Natural killer cell (primary cell): ENCODE results near the gene LRP5. TPM values are rescaled to one million over a fixed set of nuclear protein-coding genes. Genes with fewer than 3 reads are reported as not detected.

Source experiments
- ATAC-seq, 3 donors: fragments of 150-1000 bp in 2 of 3; fragments of 200-7000 bp in 1 of 3; cut with Tn5 transposase; 1 replicate in 1 of 3; 2 replicates in 2 of 3; pipeline ENCODE4 v1.10.0; 2021; ENCODE audit warnings: mild to moderate bottlenecking in 2 of 3, moderate library complexity in 2 of 3
- DNase-seq, 2 donors: peaks; one replicate each; pipeline versions ENCODE4 v3.0.0 to v3.0.0-alpha.2; 2013 to 2021; ENCODE audit warnings: mixed read lengths in 1 of 2
- H3K27ac ChIP-seq: one replicate; pipeline ENCODE4 v1.5.1; 2013; ENCODE audit warnings: mild to moderate bottlenecking, low read length
- H3K27me3 ChIP-seq: one replicate; pipeline ENCODE4 v1.6.1; 2013; ENCODE audit warnings: low read length; ENCODE audit not compliant: control insufficient read depth, insufficient read depth
- H3K36me3 ChIP-seq: one replicate; pipeline ENCODE4 v1.6.1; 2013; ENCODE audit warnings: low read length; ENCODE audit not compliant: control insufficient read depth, insufficient read depth
- H3K4me1 ChIP-seq: one replicate; pipeline ENCODE4 v1.6.1; 2013; ENCODE audit warnings: low read length; ENCODE audit not compliant: control insufficient read depth, insufficient read depth
- H3K4me3 ChIP-seq: one replicate; pipeline ENCODE4 v1.5.1; 2013; ENCODE audit warnings: low read length
- H3K9me3 ChIP-seq: one replicate; pipeline ENCODE4 v1.6.1; 2013; ENCODE audit warnings: low read length; ENCODE audit not compliant: control insufficient read depth, insufficient read depth
- H3K27ac Mint-ChIP-seq, 2 donors: one replicate each; pipeline ENCODE4 v1.8.0; 2022; ENCODE audit warnings: mild to moderate bottlenecking in 2 of 2, mixed read lengths in 2 of 2, moderate library complexity in 1 of 2
- H3K27me3 Mint-ChIP-seq, 2 donors: one replicate each; pipeline ENCODE4 v1.8.0; 2022; ENCODE audit warnings: low read depth in 2 of 2, mixed read lengths in 2 of 2
- H3K36me3 Mint-ChIP-seq: one replicate; pipeline ENCODE4 v1.8.0; 2022; ENCODE audit warnings: mixed read lengths
- H3K4me1 Mint-ChIP-seq, 2 donors: one replicate each; pipeline ENCODE4 v1.8.0; 2022; ENCODE audit warnings: mixed read lengths in 2 of 2
- H3K4me3 Mint-ChIP-seq: one replicate; pipeline ENCODE4 v1.8.0; 2022; ENCODE audit warnings: mild to moderate bottlenecking, moderate library complexity, mixed read lengths
- H3K9me3 Mint-ChIP-seq, 2 donors: one replicate each; pipeline ENCODE4 v1.8.0; 2022; ENCODE audit warnings: mixed read lengths in 2 of 2
- CTCF ChIP-seq: fragments of 200-600 bp; IDR thresholded peaks from one replicate; pipeline ENCODE4 v1.8.0; 2022; ENCODE audit warnings: antibody characterized with exemption
- WGBS: methylation state at CpG from one replicate; pipeline ENCODE4 v1.1.7; 2013; ENCODE audit warnings: missing lambda C conversion rate; ENCODE audit not compliant: insufficient coverage; 5-methylcytosine and 5-hydroxymethylcytosine counted together
- intact Hi-C: fragments of 100-400 bp; cut with micrococcal nuclease; formaldehyde crosslinking; loops from one replicate; pipeline ENCODE4 v1.14.2; 2022
- total RNA-seq, 4 donors: library from RNA; stranded (reverse); fragments of 120-200 nt in 1 of 4; gene quantifications; one replicate each; pipeline versions ENCODE4 v1.2.3 to v1.2.4, GENCODE V29; 2013 to 2022

The LRP5 gene
- total RNA-seq, 3 donors from 2014 or later (not counting 1 experiment from before 2014, with no cell fraction given) = 0.36 to 1.3 (median 0.89) TPM

- H3K27me3 Mint-ChIP-seq = peaks cover 18 to 23% of the 10 kb centered on the region in 2 donors
- H3K4me1 Mint-ChIP-seq = peaks cover 0 to 5% of the 10 kb centered on the region in 2 donors
- 87% methylated on average over 22 of the region's 22 CpGs for WGBS
- no peak overlapping the region for H3K4me3 Mint-ChIP-seq
- Histone ChIP-seq H3K4me1 (peaks cover 34% of the 10 kb centered on the region), H3K36me3 (no peaks in the 10 kb centered on the region), H3K9me3 (no peaks in the 10 kb centered on the region), H3K27me3 (no peaks in the 10 kb centered on the region), H3K27ac (no peak overlapping the region), H3K4me3 (no peak overlapping the region)
- intact Hi-C loops = no loop called here
- no peaks in the 10 kb centered on the region for H3K9me3 Mint-ChIP-seq
- no peaks in the 10 kb centered on the region for H3K36me3 Mint-ChIP-seq
- no peak for ATAC-seq
- no peak overlapping the region for H3K27ac Mint-ChIP-seq
- no peak for TF ChIP-seq CTCF
- no peak for DNase-seq
Observed at GRCh38 chr11:68373189-68373814, 60.9 kb downstream of the LRP5 start.

- intact Hi-C loops = no loop called here
Observed at GRCh38 chr11:68373815-68374501, 61.6 kb downstream of the LRP5 start.

GRCh38 chr11:68374531-68374930, 62.1 kb downstream of the LRP5 start:
- no peak for ATAC-seq
- H3K36me3 Mint-ChIP-seq = no peaks in the 10 kb centered on the region
- H3K4me3 ChIP-seq = no peak overlapping the region

More at GRCh38 chr11:68373815-68374501, 61.6 kb downstream of the LRP5 start:
- no peaks in the 10 kb centered on the region for H3K36me3 Mint-ChIP-seq
- Histone ChIP-seq H3K4me3 (no peak overlapping the region), H3K27me3 (no peaks in the 10 kb centered on the region), H3K4me1 (peaks cover 34% of the 10 kb centered on the region), H3K9me3 (no peaks in the 10 kb centered on the region), H3K36me3 (no peaks in the 10 kb centered on the region), H3K27ac (no peak overlapping the region)
- WGBS = 40% methylated on average over 33 of the region's 33 CpGs
- H3K27me3 Mint-ChIP-seq = peaks cover 18 to 23% of the 10 kb centered on the region in 2 donors
- no peak for TF ChIP-seq CTCF
- ATAC-seq (no peak), DNase-seq (no peak)
- no peak overlapping the region for H3K4me3 Mint-ChIP-seq
- no peaks in the 10 kb centered on the region for H3K9me3 Mint-ChIP-seq
- peaks cover 0 to 5% of the 10 kb centered on the region in 2 donors for H3K4me1 Mint-ChIP-seq
- no peak overlapping the region for H3K27ac Mint-ChIP-seq

More at GRCh38 chr11:68374531-68374930, 62.1 kb downstream of the LRP5 start:
- intact Hi-C loops = no loop called here
- Histone ChIP-seq H3K27ac (no peak overlapping the region), H3K27me3 (no peaks in the 10 kb centered on the region), H3K9me3 (no peaks in the 10 kb centered on the region), H3K4me1 (peaks cover 34% of the 10 kb centered on the region), H3K36me3 (no peaks in the 10 kb centered on the region)
- DNase-seq = no peak
- Mint-ChIP-seq H3K4me1 (peaks cover 0 to 5% of the 10 kb centered on the region in 2 donors), H3K9me3 (no peaks in the 10 kb centered on the region), H3K27ac (no peak overlapping the region), H3K27me3 (peaks cover 19 to 24% of the 10 kb centered on the region in 2 donors), H3K4me3 (no peak overlapping the region)
- TF ChIP-seq CTCF = no peak
- WGBS = 69% methylated on average over 12 of the region's 12 CpGs
